Adrenal gland (tissue), 12 donors: ENCODE data around the gene TULP3. TPM values are rescaled to one million over a fixed set of nuclear protein-coding genes. Genes with fewer than 3 reads are reported as not detected.

Source experiments
- DNase-seq, 7 donors: peaks; one replicate each; pipeline ENCODE4 v3.0.0-alpha.2; 2019 to 2020
- H3K27ac ChIP-seq, 5 donors: fragments of 200-600 bp; sonication (generic) in 4 of 5; 1 replicate in 3 of 5; 2 replicates in 2 of 5; pipeline versions ENCODE4 v1.5.1 to v1.8.0; 2016 to 2020; ENCODE audit warnings: mild to moderate bottlenecking in 1 of 5
- H3K27me3 ChIP-seq: fragments of 200-600 bp; 2 replicates; pipeline ENCODE4 v1.8.0; 2021
- H3K36me3 ChIP-seq, 2 donors: fragments of 200-600 bp; replicated peaks in 1 of 2; 1 replicate in 1 of 2; 2 replicates in 1 of 2; pipeline versions ENCODE4 v1.5.1 to v1.8.0; 2018 to 2022
- H3K4me1 ChIP-seq, 2 donors: fragments of 200-600 bp; replicated peaks in 1 of 2; 1 replicate in 1 of 2; 2 replicates in 1 of 2; pipeline versions ENCODE4 v1.5.1 to v1.8.0; 2018 to 2021
- H3K4me3 ChIP-seq, 4 donors: fragments of 200-600 bp; sonication (generic) in 3 of 4; one replicate each; pipeline ENCODE4 v1.5.1; 2016 to 2018
- H3K9me3 ChIP-seq, 3 donors: fragments of 200-600 bp; sonication (generic) in 1 of 3; replicated peaks in 1 of 3; 1 replicate in 2 of 3; 2 replicates in 1 of 3; pipeline versions ENCODE4 v1.5.1 to v1.8.0; 2016 to 2021
- CTCF ChIP-seq, 6 experiments: fragments of 450-650 bp in 4 of 6; fragments of 200-600 bp in 2 of 6; sonication (generic) in 1 of 6; IDR thresholded peaks; 1 replicate in 5 of 6; 2 replicates in 1 of 6; pipeline versions ENCODE4 v1.5.1 to v1.8.0; 2016 to 2021; ENCODE audit warnings: antibody characterized with exemption in 6 of 6, mild to moderate bottlenecking in 2 of 6, moderate library complexity in 1 of 6
- POLR2A ChIP-seq, 2 donors: fragments of 450-650 bp; IDR thresholded peaks; one replicate each; pipeline ENCODE4 v1.6.1; 2017; ENCODE audit warnings: antibody characterized with exemption in 2 of 2, mild to moderate bottlenecking in 2 of 2, moderate library complexity in 1 of 2
- WGBS, 4 donors: extraction: QIAGEN DNeasy Blood & Tissue Kit in 2 of 4; methylation state at CpG; one replicate each; pipeline versions ENCODE4 v1.1.5 to v1.1.7; 2013 to 2017; 5-methylcytosine and 5-hydroxymethylcytosine counted together
- intact Hi-C, 2 donors: fragments of 100-400 bp; cut with DNase I; formaldehyde crosslinking; loops; one replicate each; pipeline versions ENCODE4 v1.14.1 to v1.15.0; 2022 to 2023
- polyA plus RNA-seq, 3 donors: library from polyadenylated mRNA; stranded (reverse); fragments of 200-250 nt in 2 of 3; fragments of 350-450 nt in 1 of 3; fragmentation: Illumina TruSeq in 1 of 3; extraction: RNeasy Lipid Tissue Mini Kit (QIAGEN cat#74804) in 1 of 3; gene quantifications; one replicate each; pipeline ENCODE4 v1.2.3, GENCODE V29; 2013 to 2014
- total RNA-seq, 9 donors: library from RNA; depleted of rRNA in 4 of 9; stranded (reverse); fragments of >200 nt in 4 of 9; fragments of 120-200 nt in 1 of 9; fragmentation: NEBNext Ultra II Directional in 1 of 9; extraction: Animal tissue kit (Norgen Biotek cat#: 25700) in 1 of 9; gene quantifications; one replicate each; pipeline versions ENCODE4 v1.1.0 to v1.2.4, GENCODE V29; 2013 to 2023
- donor health status: healthy with polysubstance abuse.
- donor health status: Bipolar disorder and iron deficiency.
- donor health status: DM: yes; HTN: yes; CAD: no.
- donor health status: DM: no; HTN: no; CAD: no.
- donor health status: DM: no; HTN: no; CAD: no.
- donor health status: DM: yes; HTN: yes; CAD: no.

Gene TULP3
- total and polyA plus RNA-seq, 12 donors: 16.9 to 40.5 (median 25.0) TPM

DNA sequence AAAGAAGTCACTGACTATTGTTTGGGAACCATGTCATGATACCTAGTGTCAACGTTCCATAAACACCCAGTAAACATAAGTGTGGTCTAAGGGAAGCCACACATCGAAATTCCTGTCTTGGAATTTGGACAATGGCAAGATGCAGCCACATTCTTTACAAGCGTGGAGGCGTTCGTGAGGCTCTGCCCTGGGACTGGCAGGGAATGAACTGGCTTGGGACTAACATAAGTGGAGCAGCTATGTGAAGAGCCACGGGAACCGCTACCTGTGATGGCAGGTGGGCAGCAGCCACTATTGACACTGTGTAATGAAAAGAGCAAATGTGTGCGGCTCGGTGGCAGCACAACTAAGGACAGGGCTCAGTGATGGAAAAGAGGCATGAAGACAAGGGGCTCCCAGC is 45.9 kb upstream of the TULP3 start:
- peak overlapping the region in 3 of 5 donors; percentile 21 to 79 (median 68) for H3K27ac ChIP-seq
- H3K27me3 ChIP-seq: no peaks in the 10 kb centered on the region
- H3K4me1 ChIP-seq: no peaks in the 10 kb centered on the region
- DNase-seq: no peak
- WGBS, 4 donors: 73 to 88% (median 83%) methylated on average over 8 to 9 of the region's 9 CpGs
- H3K4me3 ChIP-seq: no peak overlapping the region
- intact Hi-C loops: no loop called here
- no peaks in the 10 kb centered on the region for H3K9me3 ChIP-seq
- H3K36me3 ChIP-seq: no peaks in the 10 kb centered on the region
- no peak for TF ChIP-seq CTCF (IDR thresholded peaks at IDR 0.05)
- no peak for TF ChIP-seq POLR2A (IDR thresholded peaks at IDR 0.05)

- no peak for TF ChIP-seq POLR2A (IDR thresholded peaks at IDR 0.05)
- no peak for TF ChIP-seq CTCF (IDR thresholded peaks at IDR 0.05)
- Histone ChIP-seq H3K4me3 (no peak overlapping the region), H3K27ac (peak overlapping the region in 3 of 5 donors; percentile 21 to 79 (median 68)), H3K9me3 (no peaks in the 10 kb centered on the region), H3K4me1 (no peaks in the 10 kb centered on the region), H3K36me3 (no peaks in the 10 kb centered on the region), H3K27me3 (no peaks in the 10 kb centered on the region)
- intact Hi-C loops: no loop called here
- DNase-seq: peak in 6 of 7 donors; percentile 35 to 74 (median 57)
- WGBS, 4 donors: 40 to 49% (median 45%) methylated on average over 4 to 6 of the region's 6 CpGs
These were observed 45.4 kb upstream of the TULP3 start for GRCh38 chr12:2845280-2845679.

GRCh38 chr12:2851931-2852330 is 38.8 kb upstream of the TULP3 start:
- Histone ChIP-seq H3K9me3 (no peaks in the 10 kb centered on the region), H3K27ac (no peak overlapping the region), H3K27me3 (no peaks in the 10 kb centered on the region), H3K4me1 (no peaks in the 10 kb centered on the region), H3K36me3 (no peaks in the 10 kb centered on the region), H3K4me3 (no peak overlapping the region)
- TF ChIP-seq CTCF (IDR thresholded peaks at IDR 0.05): no peak
- no peak for TF ChIP-seq POLR2A (IDR thresholded peaks at IDR 0.05)
- DNase-seq: no peak
- 86 to 95% (median 92%) methylated on average over 3 of the region's 3 CpGs for WGBS, 4 donors
- intact Hi-C loops: loop anchor here in 1 of 2 donors (10.0 kb wide), 2 partner anchors 93 to 193 kb away; no protein-coding TSS in a partner anchor

DNA sequence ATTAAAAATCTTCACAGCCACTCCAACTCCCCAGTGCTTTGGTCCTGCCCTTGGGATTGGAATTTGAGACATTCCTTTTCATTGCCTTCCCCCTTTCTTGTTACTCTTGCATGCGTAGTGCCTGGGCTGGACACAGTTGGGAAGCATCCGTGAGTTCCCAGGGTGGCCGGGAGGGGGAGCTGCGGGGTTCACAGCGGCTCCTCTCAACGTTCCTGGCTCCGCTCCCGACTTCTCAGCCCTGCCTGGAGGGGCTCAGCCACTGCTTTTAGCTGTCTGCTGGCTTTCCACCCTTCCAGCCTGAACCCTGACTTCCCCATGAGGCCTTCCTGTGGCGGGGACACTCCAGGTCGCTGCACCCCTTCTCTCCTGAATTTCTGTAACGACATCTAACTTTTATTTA is 37.1 kb upstream of the TULP3 start:
- WGBS, 4 donors: 16 to 25% (median 20%) methylated on average over 11 of the region's 11 CpGs

More for the DNA sequence above, 37.1 kb upstream of the TULP3 start:
- Histone ChIP-seq H3K27ac (no peak overlapping the region), H3K4me3 (no peak overlapping the region), H3K9me3 (no peaks in the 10 kb centered on the region), H3K4me1 (no peaks in the 10 kb centered on the region), H3K27me3 (no peaks in the 10 kb centered on the region), H3K36me3 (no peaks in the 10 kb centered on the region)
- TF ChIP-seq POLR2A (IDR thresholded peaks at IDR 0.05) (no peak), CTCF (IDR thresholded peaks at IDR 0.05) (peak; percentile 59 to 81 (median 70))
- peak; percentile 72 to 92 (median 81) for DNase-seq
- intact Hi-C loops: loop anchor here in 1 of 2 donors (10.0 kb wide), 2 partner anchors 91 to 191 kb away; no protein-coding TSS in a partner anchor
